CD14-positive monocyte (primary cell): ENCODE measurements around the gene NKAIN4. TPM values are rescaled to one million over a fixed set of nuclear protein-coding genes. Genes with fewer than 3 reads are reported as not detected.

Experiments used
- DNase-seq, 3 donors: peaks; one replicate each; pipeline ENCODE4 v3.0.0-alpha.2; 2011 to 2022
- H2AFZ ChIP-seq: 2 replicates; pipeline ENCODE4 v1.6.0; 2012; ENCODE audit warnings: mild to moderate bottlenecking, low read depth, low read length, inconsistent platforms; ENCODE audit not compliant: insufficient read depth, poor library complexity, severe bottlenecking
- H3K27ac ChIP-seq, 2 donors: 1 replicate in 1 of 2; 2 replicates in 1 of 2; pipeline ENCODE4 v1.5.1; 2012 to 2013; ENCODE audit warnings: low read length in 2 of 2, control low read depth in 1 of 2, inconsistent platforms in 1 of 2, low read depth in 1 of 2, mild to moderate bottlenecking in 1 of 2
- H3K27me3 ChIP-seq, 2 donors: one replicate each; pipeline versions ENCODE4 v1.6.0 to v1.6.1; 2011 to 2013; ENCODE audit warnings: low read length in 2 of 2; ENCODE audit not compliant: control insufficient read depth in 2 of 2, insufficient read depth in 2 of 2
- H3K36me3 ChIP-seq, 2 donors: replicated peaks in 1 of 2; 1 replicate in 1 of 2; 2 replicates in 1 of 2; pipeline versions ENCODE4 v1.5.1 to v1.6.1; 2012 to 2013; ENCODE audit warnings: low read length in 2 of 2, control low read depth in 1 of 2, inconsistent platforms in 1 of 2, mild to moderate bottlenecking in 1 of 2; ENCODE audit not compliant: insufficient read depth in 2 of 2, control insufficient read depth in 1 of 2
- H3K4me1 ChIP-seq, 2 donors: 1 replicate in 1 of 2; 2 replicates in 1 of 2; pipeline versions ENCODE4 v1.5.1 to v1.6.1; 2012 to 2013; ENCODE audit warnings: low read length in 2 of 2, control low read depth in 1 of 2, inconsistent platforms in 1 of 2, mild to moderate bottlenecking in 1 of 2, moderate library complexity in 1 of 2; ENCODE audit not compliant: insufficient read depth in 2 of 2, control insufficient read depth in 1 of 2
- H3K4me2 ChIP-seq: replicated peaks from 2 replicates; pipeline ENCODE3; 2012; ENCODE audit warnings: low read length, moderate library complexity, mild to moderate bottlenecking; ENCODE audit not compliant: poor library complexity, severe bottlenecking; ENCODE audit errors: extremely low read depth
- H3K4me3 ChIP-seq, 3 experiments: fragments of 200-600 bp in 1 of 3; sonication (generic) in 1 of 3; replicated peaks in 1 of 3; 1 replicate in 2 of 3; 2 replicates in 1 of 3; pipeline ENCODE4 v1.5.1; 2011 to 2013; ENCODE audit warnings: low read length in 3 of 3, mild to moderate bottlenecking in 3 of 3, control low read depth in 2 of 3, low read depth in 2 of 3, inconsistent platforms in 1 of 3, moderate library complexity in 1 of 3
- H3K79me2 ChIP-seq: 2 replicates; pipeline ENCODE4 v1.6.0; 2012; ENCODE audit warnings: mild to moderate bottlenecking, control low read depth, inconsistent platforms, low read length, moderate library complexity; ENCODE audit not compliant: insufficient read depth
- H3K9ac ChIP-seq: 2 replicates; pipeline ENCODE4 v1.6.0; 2017; ENCODE audit warnings: low read length, mild to moderate bottlenecking; ENCODE audit not compliant: insufficient read depth, poor library complexity, severe bottlenecking
- H3K9me3 ChIP-seq, 2 donors: replicated peaks in 1 of 2; 1 replicate in 1 of 2; 2 replicates in 1 of 2; pipeline versions ENCODE4 v1.5.1 to v1.6.1; 2012 to 2013; ENCODE audit warnings: low read length in 2 of 2, control low read depth in 1 of 2; ENCODE audit not compliant: control insufficient read depth in 1 of 2, insufficient read depth in 1 of 2
- H4K20me1 ChIP-seq: 2 replicates; pipeline ENCODE4 v1.6.0; 2012; ENCODE audit warnings: mild to moderate bottlenecking, low read length, control low read depth, moderate library complexity; ENCODE audit not compliant: insufficient read depth
- H3K27ac Mint-ChIP-seq, 7 donors: one replicate each; pipeline ENCODE4 v1.8.0; 2020; ENCODE audit warnings: mild to moderate bottlenecking in 7 of 7, mixed read lengths in 7 of 7, moderate library complexity in 6 of 7, inconsistent platforms in 2 of 7
- H3K27me3 Mint-ChIP-seq, 3 donors: one replicate each; pipeline ENCODE4 v1.8.0; 2021 to 2022; ENCODE audit warnings: low read depth in 3 of 3, mild to moderate bottlenecking in 3 of 3, mixed read lengths in 3 of 3, moderate library complexity in 3 of 3, inconsistent platforms in 1 of 3
- H3K36me3 Mint-ChIP-seq, 2 donors: one replicate each; pipeline ENCODE4 v1.8.0; 2020; ENCODE audit warnings: mixed read lengths in 2 of 2, inconsistent platforms in 1 of 2, mild to moderate bottlenecking in 1 of 2
- H3K4me1 Mint-ChIP-seq: one replicate; pipeline ENCODE4 v1.8.0; 2020; ENCODE audit warnings: mild to moderate bottlenecking, mixed read lengths
- H3K4me3 Mint-ChIP-seq, 2 donors: one replicate each; pipeline ENCODE4 v1.8.0; 2020; ENCODE audit warnings: mild to moderate bottlenecking in 2 of 2, mixed read lengths in 2 of 2, moderate library complexity in 1 of 2
- H3K9me3 Mint-ChIP-seq, 7 donors: one replicate each; pipeline ENCODE4 v1.8.0; 2020 to 2022; ENCODE audit warnings: mixed read lengths in 7 of 7, mild to moderate bottlenecking in 6 of 7, moderate library complexity in 6 of 7, inconsistent platforms in 2 of 7
- WGBS: methylation state at CpG from one replicate; pipeline ENCODE4 v1.1.5; 2013; ENCODE audit warnings: missing lambda C conversion rate; ENCODE audit not compliant: insufficient coverage; 5-methylcytosine and 5-hydroxymethylcytosine counted together
- intact Hi-C, 2 donors: fragments of 100-400 bp; cut with micrococcal nuclease; formaldehyde crosslinking; loops; one replicate each; pipeline versions ENCODE4 v1.15.0 to v1.15.1; 2023
- polyA plus RNA-seq, 3 donors: library from polyadenylated mRNA; depleted of rRNA in 1 of 3; unstranded in 2 of 3; stranded (reverse) in 1 of 3; fragments of 300-500 nt in 2 of 3; fragments of >200 nt in 1 of 3; fragmentation: Illumina TruSeq in 2 of 3; gene quantifications; 1 replicate in 2 of 3; 2 replicates in 1 of 3; pipeline ENCODE4 v1.2.3, GENCODE V29; 2012 to 2021
- TF ChIP-seq, protein P1 (sequence below): fragments of 200-600 bp; IDR thresholded peaks from one replicate; pipeline ENCODE4 v1.8.0; 2022; ENCODE audit warnings: antibody characterized with exemption, mild to moderate bottlenecking

NKAIN4 gene
- polyA plus RNA-seq, 3 donors, result not detected

GRCh38 chr20:63261795-63262528, 7.7 kb upstream of the NKAIN4 start:
- H3K27me3 Mint-ChIP-seq, result peaks cover 27 to 39% (median 32%) of the 10 kb centered on the region in 3 donors
- Histone ChIP-seq H2AFZ (no peak overlapping the region), H3K4me3 (no peak overlapping the region), H3K9ac (no peak overlapping the region), H3K4me1 (no peaks in the 10 kb centered on the region), H3K79me2 (no peaks in the 10 kb centered on the region), H3K36me3 (no peaks in the 10 kb centered on the region), H3K27me3 (peaks cover 0 to 10% of the 10 kb centered on the region in 2 donors), H4K20me1 (no peaks in the 10 kb centered on the region), H3K4me2 (no peak overlapping the region), H3K27ac (no peak overlapping the region), H3K9me3 (no peaks in the 10 kb centered on the region)
- WGBS, result 4% methylated on average over 22 of the region's 30 CpGs
- H3K27ac Mint-ChIP-seq, result no peak overlapping the region
- H3K36me3 Mint-ChIP-seq, result no peaks in the 10 kb centered on the region
- TF ChIP-seq, protein P1, sequence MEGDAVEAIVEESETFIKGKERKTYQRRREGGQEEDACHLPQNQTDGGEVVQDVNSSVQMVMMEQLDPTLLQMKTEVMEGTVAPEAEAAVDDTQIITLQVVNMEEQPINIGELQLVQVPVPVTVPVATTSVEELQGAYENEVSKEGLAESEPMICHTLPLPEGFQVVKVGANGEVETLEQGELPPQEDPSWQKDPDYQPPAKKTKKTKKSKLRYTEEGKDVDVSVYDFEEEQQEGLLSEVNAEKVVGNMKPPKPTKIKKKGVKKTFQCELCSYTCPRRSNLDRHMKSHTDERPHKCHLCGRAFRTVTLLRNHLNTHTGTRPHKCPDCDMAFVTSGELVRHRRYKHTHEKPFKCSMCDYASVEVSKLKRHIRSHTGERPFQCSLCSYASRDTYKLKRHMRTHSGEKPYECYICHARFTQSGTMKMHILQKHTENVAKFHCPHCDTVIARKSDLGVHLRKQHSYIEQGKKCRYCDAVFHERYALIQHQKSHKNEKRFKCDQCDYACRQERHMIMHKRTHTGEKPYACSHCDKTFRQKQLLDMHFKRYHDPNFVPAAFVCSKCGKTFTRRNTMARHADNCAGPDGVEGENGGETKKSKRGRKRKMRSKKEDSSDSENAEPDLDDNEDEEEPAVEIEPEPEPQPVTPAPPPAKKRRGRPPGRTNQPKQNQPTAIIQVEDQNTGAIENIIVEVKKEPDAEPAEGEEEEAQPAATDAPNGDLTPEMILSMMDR, result no peak
- H3K9me3 Mint-ChIP-seq, result peaks cover 0 to 2% (median 0%) of the 10 kb centered on the region in 7 donors
- intact Hi-C loops, result no loop called here
- peak overlapping the region; percentile 24 to 41 for H3K4me3 Mint-ChIP-seq
- no peaks in the 10 kb centered on the region for H3K4me1 Mint-ChIP-seq
- no peak for DNase-seq

DNA sequence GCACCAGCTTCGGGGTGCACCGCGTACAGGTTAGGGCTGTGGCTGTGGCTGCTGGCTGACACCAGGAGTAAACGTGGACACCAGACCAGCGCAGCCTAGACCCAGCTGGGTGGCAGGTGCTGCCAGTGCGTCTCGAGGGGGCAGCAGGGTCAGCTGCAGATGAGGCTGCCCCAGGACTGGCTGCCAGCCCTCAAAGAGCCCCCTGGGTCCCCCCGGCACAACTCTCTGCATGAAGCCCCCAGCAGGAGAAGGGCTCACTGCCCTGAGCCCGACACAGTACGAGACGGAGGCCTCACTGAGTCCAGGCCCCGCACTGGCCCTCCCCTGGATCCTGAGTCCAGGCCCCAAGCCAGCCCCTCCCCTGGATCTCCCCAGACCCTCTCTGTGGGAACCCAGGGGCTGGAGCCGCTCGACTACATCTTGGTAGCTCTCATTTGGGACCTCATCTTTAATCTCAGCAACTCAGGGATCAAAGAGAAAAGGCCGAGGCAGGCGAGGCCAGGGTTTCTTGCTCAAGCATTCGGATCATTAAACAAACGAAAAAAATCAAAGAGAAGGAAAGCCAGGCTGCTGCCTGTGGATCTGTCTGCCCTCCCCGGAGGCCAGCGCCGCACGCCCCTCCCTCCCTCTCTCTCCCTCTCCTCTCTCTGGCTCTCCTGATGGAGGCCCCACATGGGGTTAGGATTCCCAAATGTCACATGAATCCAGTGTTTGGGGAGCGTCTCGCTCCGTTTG, 7.0 kb upstream of the NKAIN4 start:
- Histone ChIP-seq H3K27me3 (peaks cover 0 to 15% of the 10 kb centered on the region in 2 donors), H3K4me3 (no peak overlapping the region), H4K20me1 (no peaks in the 10 kb centered on the region), H3K4me2 (no peak overlapping the region), H3K9ac (no peak overlapping the region), H3K27ac (no peak overlapping the region), H3K36me3 (no peaks in the 10 kb centered on the region), H3K9me3 (no peaks in the 10 kb centered on the region), H2AFZ (no peak overlapping the region), H3K79me2 (no peaks in the 10 kb centered on the region), H3K4me1 (no peaks in the 10 kb centered on the region)
- Mint-ChIP-seq H3K4me3 (no peak overlapping the region), H3K27me3 (peaks cover 33 to 46% (median 39%) of the 10 kb centered on the region in 3 donors), H3K9me3 (peaks cover 0 to 2% (median 0%) of the 10 kb centered on the region in 7 donors), H3K27ac (no peak overlapping the region), H3K4me1 (no peaks in the 10 kb centered on the region), H3K36me3 (no peaks in the 10 kb centered on the region)
- WGBS, result 72% methylated on average over 21 of the region's 25 CpGs
- DNase-seq, result no peak
- intact Hi-C loops, result no loop called here
- TF ChIP-seq, protein P1, result no peak
